Suprapubic skin (tissue), 4 donors: ENCODE measurements around the gene HTR1E. TPM values are rescaled to one million over a fixed set of nuclear protein-coding genes. Genes with fewer than 3 reads are reported as not detected.
"Not testable (repeated sequence)": the region's sequence is repeated elsewhere in the genome, so short reads cannot be mapped to it uniquely, and the experiment has no call there.

Source experiments
- DNase-seq, 2 donors: peaks; one replicate each; pipeline ENCODE4 v3.0.0-alpha.2; 2019; ENCODE audit warnings: low spot score in 2 of 2
- H3K27ac ChIP-seq: fragments of 200-600 bp; sonication (generic); one replicate; pipeline ENCODE4 v1.5.1; 2019
- H3K27me3 ChIP-seq: fragments of 200-600 bp; sonication (generic); one replicate; pipeline ENCODE4 v1.5.1; 2019
- H3K36me3 ChIP-seq: fragments of 200-600 bp; sonication (generic); one replicate; pipeline ENCODE4 v1.5.1; 2019
- H3K4me1 ChIP-seq: fragments of 200-600 bp; sonication (generic); one replicate; pipeline ENCODE4 v1.5.1; 2019
- H3K4me3 ChIP-seq: fragments of 200-600 bp; sonication (generic); one replicate; pipeline ENCODE4 v1.5.1; 2019; ENCODE audit warnings: mild to moderate bottlenecking
- H3K9me3 ChIP-seq: fragments of 200-600 bp; sonication (generic); one replicate; pipeline ENCODE4 v1.5.1; 2019
- EP300 ChIP-seq: sonication (generic); formaldehyde crosslinking; IDR thresholded peaks from one replicate; pipeline ENCODE4 v1.6.1; 2017; ENCODE audit warnings: antibody characterized with exemption
- POLR2A ChIP-seq, 2 donors: fragments of 450-650 bp; IDR thresholded peaks; one replicate each; pipeline ENCODE4 v1.6.1; 2017; ENCODE audit warnings: antibody characterized with exemption in 2 of 2, mild to moderate bottlenecking in 2 of 2, moderate library complexity in 2 of 2
- POLR2AphosphoS5 ChIP-seq, 3 donors: sonication (generic); formaldehyde crosslinking; IDR thresholded peaks; one replicate each; pipeline ENCODE4 v1.6.1; 2017; ENCODE audit warnings: antibody characterized with exemption in 3 of 3
- WGBS: methylation state at CpG from one replicate; pipeline ENCODE4 v1.1.5; 2018; 5-methylcytosine and 5-hydroxymethylcytosine counted together
- total RNA-seq, 4 donors: library from RNA; depleted of rRNA; stranded (reverse); fragments of >200 nt; gene quantifications; one replicate each; pipeline ENCODE4 v1.1.0, GENCODE V29; 2016
- TF ChIP-seq, protein P1 (sequence below), 2 donors: fragments of 200-600 bp in 1 of 2; fragments of 450-650 bp in 1 of 2; sonication (generic) in 1 of 2; IDR thresholded peaks; one replicate each; pipeline ENCODE4 v1.5.1; 2016 to 2019; ENCODE audit warnings: antibody characterized with exemption in 2 of 2, mild to moderate bottlenecking in 1 of 2, moderate library complexity in 1 of 2

The HTR1E gene, protein sequence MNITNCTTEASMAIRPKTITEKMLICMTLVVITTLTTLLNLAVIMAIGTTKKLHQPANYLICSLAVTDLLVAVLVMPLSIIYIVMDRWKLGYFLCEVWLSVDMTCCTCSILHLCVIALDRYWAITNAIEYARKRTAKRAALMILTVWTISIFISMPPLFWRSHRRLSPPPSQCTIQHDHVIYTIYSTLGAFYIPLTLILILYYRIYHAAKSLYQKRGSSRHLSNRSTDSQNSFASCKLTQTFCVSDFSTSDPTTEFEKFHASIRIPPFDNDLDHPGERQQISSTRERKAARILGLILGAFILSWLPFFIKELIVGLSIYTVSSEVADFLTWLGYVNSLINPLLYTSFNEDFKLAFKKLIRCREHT
- total RNA-seq: not detected

DNA sequence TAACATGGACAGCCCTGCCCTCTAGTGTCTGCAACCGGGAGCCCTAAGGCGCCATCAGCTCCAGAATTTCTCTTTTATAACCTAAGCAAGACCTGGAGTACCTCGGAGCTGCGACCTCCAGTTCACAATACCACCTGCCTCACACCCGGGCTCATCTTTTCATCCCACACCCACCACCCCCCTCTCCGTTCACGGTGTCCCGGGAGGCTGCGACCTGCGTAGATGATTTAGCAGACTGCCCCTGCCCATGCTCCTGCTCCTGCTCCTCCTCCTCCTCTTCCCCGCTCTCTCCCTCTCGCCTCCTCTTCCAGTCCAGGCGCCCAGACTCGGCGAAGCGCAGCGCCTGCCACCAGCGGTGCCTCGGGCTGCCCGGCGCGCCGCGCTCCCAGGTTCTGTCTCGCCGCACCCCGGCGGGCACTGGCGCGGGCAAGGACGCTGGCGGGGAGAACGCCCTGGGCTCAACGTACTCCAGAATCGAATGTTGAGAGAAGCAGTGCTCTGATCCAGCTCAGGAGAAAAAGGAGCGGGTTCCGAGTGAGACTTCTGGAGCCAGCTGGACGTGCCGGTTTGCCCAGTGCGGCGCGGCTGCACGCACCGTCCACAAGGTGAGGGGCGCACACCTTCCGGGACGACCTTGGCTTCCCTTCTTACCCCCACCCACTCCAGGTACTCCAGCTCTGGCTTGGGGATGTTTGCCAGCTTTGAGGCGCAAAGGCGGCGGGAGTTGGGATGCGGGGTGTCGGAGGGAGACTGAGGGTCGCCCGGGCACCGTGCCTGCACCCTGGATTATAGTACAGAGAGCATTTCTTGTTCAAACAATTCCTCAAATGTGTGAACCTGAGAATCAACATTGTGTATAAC, at the start of gene HTR1E:
Gene HTR1E, plus strand, starts transcription at position 310 of the 861 bp plus-strand sequence. CDS start 77,807 bp downstream, outside the sequence.
- TF ChIP-seq, protein P1, sequence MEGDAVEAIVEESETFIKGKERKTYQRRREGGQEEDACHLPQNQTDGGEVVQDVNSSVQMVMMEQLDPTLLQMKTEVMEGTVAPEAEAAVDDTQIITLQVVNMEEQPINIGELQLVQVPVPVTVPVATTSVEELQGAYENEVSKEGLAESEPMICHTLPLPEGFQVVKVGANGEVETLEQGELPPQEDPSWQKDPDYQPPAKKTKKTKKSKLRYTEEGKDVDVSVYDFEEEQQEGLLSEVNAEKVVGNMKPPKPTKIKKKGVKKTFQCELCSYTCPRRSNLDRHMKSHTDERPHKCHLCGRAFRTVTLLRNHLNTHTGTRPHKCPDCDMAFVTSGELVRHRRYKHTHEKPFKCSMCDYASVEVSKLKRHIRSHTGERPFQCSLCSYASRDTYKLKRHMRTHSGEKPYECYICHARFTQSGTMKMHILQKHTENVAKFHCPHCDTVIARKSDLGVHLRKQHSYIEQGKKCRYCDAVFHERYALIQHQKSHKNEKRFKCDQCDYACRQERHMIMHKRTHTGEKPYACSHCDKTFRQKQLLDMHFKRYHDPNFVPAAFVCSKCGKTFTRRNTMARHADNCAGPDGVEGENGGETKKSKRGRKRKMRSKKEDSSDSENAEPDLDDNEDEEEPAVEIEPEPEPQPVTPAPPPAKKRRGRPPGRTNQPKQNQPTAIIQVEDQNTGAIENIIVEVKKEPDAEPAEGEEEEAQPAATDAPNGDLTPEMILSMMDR (IDR thresholded peaks at IDR 0.05): peak in 1 of 2 donors; percentile 23
- TF ChIP-seq POLR2A (IDR thresholded peaks at IDR 0.05) (no peak), POLR2AphosphoS5 (IDR thresholded peaks at IDR 0.05) (no peak)
- Histone ChIP-seq H3K27me3 (peaks cover 26% of the 10 kb centered on the region), H3K9me3 (no peaks in the 10 kb centered on the region), H3K4me1 (peaks cover 8% of the 10 kb centered on the region), H3K27ac (no peak within 1 kb of the TSS), H3K36me3 (no peaks in the 10 kb centered on the region), H3K4me3 (peak within 1 kb of the TSS; percentile 32)
- no peak for DNase-seq
- 2% methylated on average over 27 of the region's 55 CpGs for WGBS

DNA sequence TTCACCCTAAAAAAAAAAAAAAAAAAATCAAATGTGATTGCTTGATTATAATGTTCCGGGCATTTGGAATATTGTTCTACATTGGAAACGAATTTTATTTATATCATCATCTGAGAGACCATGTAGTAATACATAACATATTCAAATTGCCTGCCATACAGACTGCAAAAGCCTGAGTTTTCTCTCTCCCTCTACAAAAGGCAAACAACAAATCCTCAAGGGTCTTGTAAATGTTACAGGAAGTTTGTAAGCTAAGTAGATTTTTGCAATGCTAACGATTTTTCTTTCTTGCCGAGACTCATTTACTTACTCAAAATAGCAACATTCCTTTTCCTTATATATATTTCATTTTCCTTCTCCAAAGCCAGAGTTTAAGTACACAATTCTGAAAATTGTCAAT, 49.0 kb upstream of the HTR1E start:
- H3K4me3 ChIP-seq: no peak overlapping the region
- H3K27me3 ChIP-seq: no peaks in the 10 kb centered on the region
- no peaks in the 10 kb centered on the region for H3K36me3 ChIP-seq
- peaks cover 7% of the 10 kb centered on the region for H3K9me3 ChIP-seq
- H3K4me1 ChIP-seq: no peaks in the 10 kb centered on the region
- TF ChIP-seq POLR2A (IDR thresholded peaks at IDR 0.05): no peak
- TF ChIP-seq, protein P1 (IDR thresholded peaks at IDR 0.05): no peak
- TF ChIP-seq POLR2AphosphoS5 (IDR thresholded peaks at IDR 0.05): no peak
- no peak for TF ChIP-seq EP300
- WGBS: 40% methylated on average over 4 of the region's 4 CpGs
- no peak for DNase-seq
- no peak overlapping the region for H3K27ac ChIP-seq

DNA sequence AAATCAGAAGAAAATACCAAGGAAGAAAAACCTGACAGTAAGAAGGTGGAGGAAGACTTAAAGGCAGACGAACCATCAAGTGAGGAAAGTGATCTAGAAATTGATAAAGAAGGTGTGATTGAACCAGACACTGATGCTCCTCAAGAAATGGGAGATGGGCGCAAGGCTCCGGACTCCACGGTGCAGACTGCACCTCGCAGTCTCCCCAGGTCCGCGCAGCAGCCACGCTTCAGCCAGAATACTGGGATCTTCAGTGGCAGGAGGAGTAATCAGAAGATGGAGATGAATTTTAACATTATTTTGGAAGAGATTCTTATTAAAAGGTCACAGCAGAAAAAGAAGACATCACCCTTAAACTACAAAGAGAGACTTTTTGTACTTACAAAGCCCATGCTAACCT, 40.1 kb upstream of the HTR1E start:
- not testable (repeated sequence) for H3K9me3 ChIP-seq, H3K27ac ChIP-seq, DNase-seq, H3K4me1 ChIP-seq, H3K27me3 ChIP-seq, H3K4me3 ChIP-seq, H3K36me3 ChIP-seq
- 93% methylated on average over 8 of the region's 8 CpGs for WGBS

DNA sequence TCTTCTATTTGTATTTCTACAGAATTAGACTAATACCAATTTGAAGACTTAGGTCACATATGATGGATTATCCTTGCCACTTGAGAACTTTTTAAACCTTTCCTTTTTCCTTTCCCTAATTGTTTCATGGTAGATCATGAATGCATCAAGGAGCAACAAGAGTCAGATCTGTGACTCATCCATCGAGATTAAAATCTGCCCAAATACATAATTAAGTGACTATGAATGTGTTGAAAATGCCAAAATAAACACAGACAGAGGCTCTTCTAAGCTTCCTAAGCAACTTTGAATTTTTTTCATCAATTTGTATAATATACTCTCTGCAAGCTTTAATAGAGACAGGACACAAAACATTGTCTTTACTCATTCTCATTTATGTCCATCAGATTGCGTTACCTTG, 23.5 kb upstream of the HTR1E start:
- H3K4me3 ChIP-seq: no peak overlapping the region
- no peaks in the 10 kb centered on the region for H3K9me3 ChIP-seq
- H3K36me3 ChIP-seq: no peaks in the 10 kb centered on the region
- no peaks in the 10 kb centered on the region for H3K27me3 ChIP-seq
- DNase-seq: no peak
- no peak overlapping the region for H3K27ac ChIP-seq
- WGBS: 70% methylated on average over 2 of the region's 2 CpGs
- H3K4me1 ChIP-seq: no peaks in the 10 kb centered on the region
- TF ChIP-seq POLR2AphosphoS5 (IDR thresholded peaks at IDR 0.05): no peak
- TF ChIP-seq POLR2A (IDR thresholded peaks at IDR 0.05): no peak
- no peak for TF ChIP-seq EP300
- TF ChIP-seq, protein P1 (IDR thresholded peaks at IDR 0.05): no peak

DNA sequence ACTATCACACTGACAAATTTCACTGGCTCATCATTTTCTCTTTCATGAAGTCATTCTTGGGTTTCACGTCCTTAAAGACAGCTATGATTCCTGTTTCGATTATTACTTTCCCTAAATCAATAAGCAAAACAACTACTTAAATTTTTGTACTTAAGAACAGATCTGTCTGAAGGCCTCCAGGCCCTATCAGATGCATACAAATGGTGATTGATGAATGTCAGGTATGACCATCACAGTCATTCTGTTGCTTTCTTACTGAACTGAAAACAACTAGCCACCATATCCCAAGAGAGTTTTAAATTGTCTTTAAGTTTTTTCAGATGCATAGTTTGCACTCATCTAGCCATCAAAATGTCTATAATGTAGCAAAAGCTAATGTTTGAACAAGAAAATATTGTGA, 20.9 kb upstream of the HTR1E start:
- WGBS: 76% methylated on average over 2 of the region's 2 CpGs
- DNase-seq: no peak
- TF ChIP-seq, protein P1 (IDR thresholded peaks at IDR 0.05): no peak
- TF ChIP-seq POLR2A (IDR thresholded peaks at IDR 0.05): no peak
- no peak for TF ChIP-seq POLR2AphosphoS5 (IDR thresholded peaks at IDR 0.05)
- TF ChIP-seq EP300: no peak
- Histone ChIP-seq H3K9me3 (peaks cover 4% of the 10 kb centered on the region), H3K4me1 (no peaks in the 10 kb centered on the region), H3K36me3 (no peaks in the 10 kb centered on the region), H3K27me3 (no peaks in the 10 kb centered on the region), H3K4me3 (no peak overlapping the region), H3K27ac (no peak overlapping the region)

DNA sequence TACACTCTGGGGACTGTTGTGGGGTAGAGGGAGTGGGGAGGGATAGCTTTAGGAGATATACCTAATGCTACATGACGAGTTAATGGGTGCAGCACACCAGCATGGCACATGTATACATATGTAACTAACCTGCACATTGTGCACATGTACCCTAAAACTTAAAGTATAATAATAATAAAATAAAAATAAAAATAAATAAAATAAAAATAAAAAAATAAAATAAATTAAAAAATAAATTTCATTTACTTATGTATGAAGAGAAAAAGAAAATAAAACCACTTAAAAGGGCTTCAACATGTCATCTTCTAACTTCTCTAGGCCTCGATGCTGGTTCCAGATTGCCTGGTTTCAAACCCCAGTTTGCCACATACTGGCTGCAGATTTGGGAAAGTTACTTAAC, 10.2 kb upstream of the HTR1E start:
- H3K4me1 ChIP-seq, H3K36me3 ChIP-seq, H3K4me3 ChIP-seq, H3K27ac ChIP-seq, H3K27me3 ChIP-seq, DNase-seq, H3K9me3 ChIP-seq: not testable (repeated sequence)
- 82% methylated on average over 2 of the region's 2 CpGs for WGBS

DNA sequence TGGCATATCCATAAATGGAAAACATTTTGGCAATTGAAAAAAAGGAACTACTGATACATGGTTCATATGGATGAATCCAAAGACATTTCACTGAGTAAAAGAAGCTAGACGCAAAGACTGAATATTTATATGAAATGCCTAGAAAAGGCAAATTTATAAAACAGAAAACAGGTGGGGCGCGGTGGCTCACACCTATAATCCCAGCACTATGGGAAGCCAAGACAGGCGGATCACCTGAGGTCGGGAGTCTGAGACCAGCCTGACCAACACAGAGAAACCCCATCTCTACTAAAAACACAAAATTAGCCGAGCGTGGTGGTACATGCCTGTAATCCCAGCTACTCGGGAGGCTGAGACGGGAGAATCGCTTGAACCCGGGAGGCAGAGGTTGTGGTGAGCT, 9.5 kb upstream of the HTR1E start:
- H3K4me1 ChIP-seq, H3K27ac ChIP-seq, H3K36me3 ChIP-seq, H3K9me3 ChIP-seq, DNase-seq, H3K27me3 ChIP-seq, H3K4me3 ChIP-seq: not testable (repeated sequence)
- 89% methylated on average over 11 of the region's 11 CpGs for WGBS
